Mucosa of rectum (tissue), 2 donors: ENCODE data around the gene WWC2.

ENCODE experiments used
- H3K27ac ChIP-seq, 2 donors: one replicate each; pipeline ENCODE4 v1.7.0; 2013; ENCODE audit warnings: inconsistent platforms in 2 of 2, low read depth in 2 of 2, low read length in 2 of 2
- H3K27me3 ChIP-seq, 2 donors: one replicate each; pipeline ENCODE4 v1.7.0; 2013; ENCODE audit warnings: low read length in 2 of 2; ENCODE audit not compliant: control insufficient read depth in 2 of 2, insufficient read depth in 2 of 2
- H3K36me3 ChIP-seq, 2 donors: one replicate each; pipeline ENCODE4 v1.7.0; 2013; ENCODE audit warnings: low read length in 2 of 2; ENCODE audit not compliant: control insufficient read depth in 2 of 2, insufficient read depth in 2 of 2
- H3K4me1 ChIP-seq, 2 donors: one replicate each; pipeline ENCODE4 v1.7.0; 2013; ENCODE audit warnings: low read length in 2 of 2, mild to moderate bottlenecking in 1 of 2; ENCODE audit not compliant: control insufficient read depth in 2 of 2, insufficient read depth in 2 of 2
- H3K4me3 ChIP-seq, 2 donors: one replicate each; pipeline ENCODE4 v1.7.0; 2013; ENCODE audit warnings: low read length in 2 of 2
- H3K9ac ChIP-seq, 2 donors: one replicate each; pipeline ENCODE4 v1.7.0; 2013; ENCODE audit warnings: low read length in 2 of 2, low read depth in 1 of 2, mild to moderate bottlenecking in 1 of 2
- H3K9me3 ChIP-seq, 2 donors: one replicate each; pipeline ENCODE4 v1.7.0; 2013; ENCODE audit warnings: low read length in 2 of 2; ENCODE audit not compliant: control insufficient read depth in 2 of 2
- donor health status: healthy.
- donor health status: Normal muscosa, but diverticular disease.

WWC2 gene

GRCh38 chr4:183139972-183140570 lies 41.0 kb downstream of the WWC2 start:
- no peak overlapping the region for H3K27ac ChIP-seq
- H3K4me3 ChIP-seq: no peak overlapping the region
- no peaks in the 10 kb centered on the region for H3K4me1 ChIP-seq
- no peaks in the 10 kb centered on the region for H3K27me3 ChIP-seq
- H3K36me3 ChIP-seq: no peaks in the 10 kb centered on the region
- no peaks in the 10 kb centered on the region for H3K9me3 ChIP-seq
- no peak overlapping the region for H3K9ac ChIP-seq

DNA sequence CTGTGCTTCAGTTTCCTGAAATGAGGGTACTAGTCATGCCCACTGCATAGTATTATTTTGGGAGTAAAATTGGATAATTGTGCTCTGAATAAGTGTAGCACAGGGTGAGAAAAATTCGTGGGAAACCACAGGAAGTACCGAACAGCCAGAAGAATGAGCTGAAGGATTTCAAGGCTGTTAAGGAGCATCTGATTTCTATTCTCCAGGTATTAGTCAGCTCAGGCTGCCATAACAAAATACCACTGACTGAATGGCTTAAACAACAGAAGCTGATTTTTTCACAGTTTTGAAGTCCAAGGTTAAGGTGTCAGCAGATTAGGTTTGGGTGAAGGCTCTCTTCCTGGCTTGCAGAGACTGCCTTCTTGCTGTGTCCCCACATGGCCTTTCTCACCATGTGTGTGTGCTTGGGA lies 41.9 kb downstream of the WWC2 start:
- no peak overlapping the region for H3K4me3 ChIP-seq
- H3K27me3 ChIP-seq: no peaks in the 10 kb centered on the region
- no peaks in the 10 kb centered on the region for H3K9me3 ChIP-seq
- H3K9ac ChIP-seq: no peak overlapping the region
- no peak overlapping the region for H3K27ac ChIP-seq
- no peaks in the 10 kb centered on the region for H3K4me1 ChIP-seq
- no peaks in the 10 kb centered on the region for H3K36me3 ChIP-seq

- no peaks in the 10 kb centered on the region for H3K27me3 ChIP-seq
- no peaks in the 10 kb centered on the region for H3K4me1 ChIP-seq
- no peak overlapping the region for H3K4me3 ChIP-seq
- H3K36me3 ChIP-seq: no peaks in the 10 kb centered on the region
- no peaks in the 10 kb centered on the region for H3K9me3 ChIP-seq
- no peak overlapping the region for H3K27ac ChIP-seq
- H3K9ac ChIP-seq: no peak overlapping the region
Measured at GRCh38 chr4:183141997-183142396, 42.9 kb downstream of the WWC2 start.

- Histone ChIP-seq H3K9ac (no peak overlapping the region), H3K27ac (no peak overlapping the region), H3K27me3 (no peaks in the 10 kb centered on the region), H3K4me3 (no peak overlapping the region), H3K4me1 (no peaks in the 10 kb centered on the region), H3K9me3 (no peaks in the 10 kb centered on the region), H3K36me3 (no peaks in the 10 kb centered on the region)
Measured at GRCh38 chr4:183142571-183143550, 43.8 kb downstream of the WWC2 start.

GRCh38 chr4:183144787-183145186 lies 45.7 kb downstream of the WWC2 start:
- H3K4me1 ChIP-seq: no peaks in the 10 kb centered on the region
- H3K27me3 ChIP-seq: no peaks in the 10 kb centered on the region
- no peak overlapping the region for H3K27ac ChIP-seq
- no peaks in the 10 kb centered on the region for H3K36me3 ChIP-seq
- H3K4me3 ChIP-seq: no peak overlapping the region
- H3K9ac ChIP-seq: no peak overlapping the region
- H3K9me3 ChIP-seq: no peaks in the 10 kb centered on the region

DNA sequence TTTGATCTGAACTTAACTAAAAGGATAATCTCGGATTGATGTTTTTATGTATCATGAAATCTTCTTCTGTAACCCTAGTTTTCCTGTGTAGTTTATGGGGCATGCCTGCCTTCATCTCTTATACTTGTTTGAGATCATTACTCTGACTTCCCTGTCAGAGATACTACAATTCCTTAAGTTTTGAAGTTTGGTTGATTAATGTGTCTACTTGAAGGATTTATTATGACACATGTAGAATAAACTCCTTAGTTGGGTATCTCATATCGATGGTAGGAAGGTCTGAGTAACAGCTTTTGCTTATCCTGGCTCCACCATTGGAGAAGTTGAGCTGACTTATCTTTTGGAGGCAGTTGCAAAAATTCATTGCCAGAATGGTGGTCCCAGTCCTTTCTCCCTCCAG lies 46.7 kb downstream of the WWC2 start:
- H3K36me3 ChIP-seq: no peaks in the 10 kb centered on the region
- H3K27ac ChIP-seq: no peak overlapping the region
- no peaks in the 10 kb centered on the region for H3K27me3 ChIP-seq
- H3K4me3 ChIP-seq: no peak overlapping the region
- no peaks in the 10 kb centered on the region for H3K4me1 ChIP-seq
- H3K9me3 ChIP-seq: no peaks in the 10 kb centered on the region
- no peak overlapping the region for H3K9ac ChIP-seq

- Histone ChIP-seq H3K4me1 (no peaks in the 10 kb centered on the region), H3K27ac (no peak overlapping the region), H3K9ac (no peak overlapping the region), H3K36me3 (no peaks in the 10 kb centered on the region), H3K4me3 (no peak overlapping the region), H3K9me3 (no peaks in the 10 kb centered on the region), H3K27me3 (no peaks in the 10 kb centered on the region)
Measured at GRCh38 chr4:183146478-183146877, 47.4 kb downstream of the WWC2 start.

DNA sequence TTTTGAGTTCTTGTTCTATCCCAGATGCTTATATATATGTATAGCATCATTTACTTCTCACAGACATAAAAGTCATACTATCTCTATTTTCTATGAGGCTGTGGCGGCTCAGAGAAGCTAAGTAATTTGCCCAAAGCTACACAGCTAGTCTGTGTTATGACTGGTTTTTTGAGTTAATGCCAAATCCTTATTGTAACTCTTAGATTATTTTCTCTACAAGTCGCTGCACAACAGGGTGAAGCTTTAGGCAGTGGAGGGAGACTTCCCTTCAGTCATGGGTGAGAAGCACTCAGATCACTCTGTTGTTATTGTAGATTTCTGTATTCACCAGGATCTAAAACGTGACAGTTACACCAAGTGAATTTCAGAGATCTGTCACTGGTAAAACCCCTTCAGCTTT lies 48.1 kb downstream of the WWC2 start:
- Histone ChIP-seq H3K27ac (no peak overlapping the region), H3K9me3 (no peaks in the 10 kb centered on the region), H3K4me1 (no peaks in the 10 kb centered on the region)

DNA sequence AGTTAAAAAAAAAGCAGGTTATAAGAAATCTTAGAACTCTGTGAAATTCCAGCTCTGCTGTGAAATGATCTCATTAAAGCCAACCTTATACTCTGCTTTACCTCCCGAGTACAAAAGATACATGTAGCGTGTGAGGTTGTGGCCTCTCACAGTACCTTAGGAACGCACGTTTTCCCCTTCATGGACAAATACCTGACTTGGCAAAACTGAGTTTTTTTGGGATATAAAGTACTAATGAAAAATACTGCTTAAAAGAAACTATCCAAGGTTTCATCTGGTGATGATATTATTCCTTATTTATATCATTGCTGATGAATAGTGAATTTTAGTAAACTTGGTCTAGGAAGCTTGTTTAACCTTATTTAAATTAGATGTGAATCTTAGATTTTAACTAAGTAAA lies 48.9 kb downstream of the WWC2 start:
- no peak overlapping the region for H3K4me3 ChIP-seq
- H3K4me1 ChIP-seq: no peaks in the 10 kb centered on the region
- H3K27ac ChIP-seq: no peak overlapping the region
- H3K9me3 ChIP-seq: no peaks in the 10 kb centered on the region
- no peaks in the 10 kb centered on the region for H3K36me3 ChIP-seq
- no peaks in the 10 kb centered on the region for H3K27me3 ChIP-seq
- no peak overlapping the region for H3K9ac ChIP-seq

More for the DNA sequence above, 48.1 kb downstream of the WWC2 start:
- no peak overlapping the region for H3K9ac ChIP-seq
- no peak overlapping the region for H3K4me3 ChIP-seq
- no peaks in the 10 kb centered on the region for H3K27me3 ChIP-seq
- no peaks in the 10 kb centered on the region for H3K36me3 ChIP-seq
